Glutamatergic neuron (in vitro differentiated cells): ENCODE data around the gene SLC45A2. TPM values are rescaled to one million over a fixed set of nuclear protein-coding genes. Genes with fewer than 3 reads are reported as not detected.

ENCODE experiments used
- DNase-seq: peaks from one replicate; pipeline ENCODE4 v3.0.0; 2022
- H3K27ac Mint-ChIP-seq: one replicate; pipeline ENCODE4 v1.8.0; 2020; ENCODE audit warnings: mild to moderate bottlenecking, mixed read lengths, inconsistent platforms; ENCODE audit not compliant: unreplicated experiment
- H3K27me3 Mint-ChIP-seq: one replicate; pipeline ENCODE4 v1.8.0; 2020; ENCODE audit warnings: mild to moderate bottlenecking, moderate library complexity, mixed read lengths, inconsistent platforms; ENCODE audit not compliant: unreplicated experiment
- H3K36me3 Mint-ChIP-seq: one replicate; pipeline ENCODE4 v1.8.0; 2020; ENCODE audit warnings: mild to moderate bottlenecking, mixed read lengths, inconsistent platforms; ENCODE audit not compliant: unreplicated experiment
- H3K4me1 Mint-ChIP-seq: one replicate; pipeline ENCODE4 v1.8.0; 2020; ENCODE audit warnings: mild to moderate bottlenecking, low read depth, mixed read lengths, inconsistent platforms; ENCODE audit not compliant: unreplicated experiment
- H3K4me3 Mint-ChIP-seq: one replicate; pipeline ENCODE4 v1.8.0; 2020; ENCODE audit warnings: mild to moderate bottlenecking, mixed read lengths, inconsistent platforms; ENCODE audit not compliant: unreplicated experiment
- H3K9me3 Mint-ChIP-seq: one replicate; pipeline ENCODE4 v1.8.0; 2020; ENCODE audit warnings: mild to moderate bottlenecking, moderate library complexity, mixed read lengths, inconsistent platforms; ENCODE audit not compliant: unreplicated experiment
- CTCF ChIP-seq: fragments of 200-600 bp; sonication (generic); IDR thresholded peaks from one replicate; pipeline ENCODE4 v1.5.0; 2021; ENCODE audit not compliant: partially characterized antibody, unreplicated experiment
- total RNA-seq: library from RNA; stranded (reverse); fragmentation: NEBNext Ultra II Directional; extraction: Animal tissue kit (Norgen Biotek cat#: 25700); gene quantifications from one replicate; pipeline ENCODE4 v1.2.1, GENCODE V29; 2021; ENCODE audit not compliant: unreplicated experiment

The SLC45A2 gene
- total RNA-seq, 1 donor from 2014 or later: 0.76 TPM

GRCh38 chr5:33969572-33970452, 14.7 kb downstream of the SLC45A2 start:
- TF ChIP-seq CTCF: peak; percentile 66
- Mint-ChIP-seq H3K9me3 (peaks cover 5% of the 10 kb centered on the region), H3K27ac (no peak overlapping the region), H3K4me3 (no peak overlapping the region), H3K4me1 (peaks cover 15% of the 10 kb centered on the region), H3K27me3 (peaks cover 2% of the 10 kb centered on the region), H3K36me3 (no peaks in the 10 kb centered on the region)
- DNase-seq: no peak

- peak; percentile 40 for DNase-seq
- Mint-ChIP-seq H3K4me1 (peaks cover 15% of the 10 kb centered on the region), H3K36me3 (no peaks in the 10 kb centered on the region), H3K9me3 (peaks cover 5% of the 10 kb centered on the region), H3K27ac (peak overlapping the region; percentile 94), H3K4me3 (peak overlapping the region; percentile 53), H3K27me3 (peaks cover 2% of the 10 kb centered on the region)
- no peak for TF ChIP-seq CTCF
These were observed 16.1 kb downstream of the SLC45A2 start for GRCh38 chr5:33968211-33969005.

- Mint-ChIP-seq H3K4me1 (peaks cover 15% of the 10 kb centered on the region), H3K9me3 (peaks cover 7% of the 10 kb centered on the region), H3K27me3 (peaks cover 2% of the 10 kb centered on the region), H3K4me3 (no peak overlapping the region), H3K27ac (no peak overlapping the region), H3K36me3 (no peaks in the 10 kb centered on the region)
- DNase-seq: no peak
- no peak for TF ChIP-seq CTCF
These were observed 17.7 kb downstream of the SLC45A2 start for GRCh38 chr5:33966805-33967204.

- H3K27ac Mint-ChIP-seq: no peak overlapping the region
- no peak for DNase-seq
- peaks cover 13% of the 10 kb centered on the region for H3K4me1 Mint-ChIP-seq
- TF ChIP-seq CTCF: no peak
- no peak overlapping the region for H3K4me3 Mint-ChIP-seq
- H3K36me3 Mint-ChIP-seq: no peaks in the 10 kb centered on the region
- H3K27me3 Mint-ChIP-seq: peaks cover 2% of the 10 kb centered on the region
- peaks cover 7% of the 10 kb centered on the region for H3K9me3 Mint-ChIP-seq
These were observed 20.3 kb downstream of the SLC45A2 start for GRCh38 chr5:33964132-33964700.

GRCh38 chr5:33958176-33958575, 26.3 kb downstream of the SLC45A2 start:
- no peak overlapping the region for H3K27ac Mint-ChIP-seq
- DNase-seq: no peak
- H3K36me3 Mint-ChIP-seq: no peaks in the 10 kb centered on the region
- no peak overlapping the region for H3K4me3 Mint-ChIP-seq
- no peaks in the 10 kb centered on the region for H3K27me3 Mint-ChIP-seq
- peaks cover 3% of the 10 kb centered on the region for H3K9me3 Mint-ChIP-seq
- no peak for TF ChIP-seq CTCF
- no peaks in the 10 kb centered on the region for H3K4me1 Mint-ChIP-seq
